Activated CD4-positive, alpha-beta T cell treated with anti-CD3 and anti-CD28 coated beads, Interleukin-2, amount 50 U/mL, for 4 hours (primary cell): ENCODE measurements around the gene CMIP.

Source experiments
- DNase-seq, 2 experiments: peaks; one replicate each; pipeline ENCODE4 v3.0.0-alpha.2; 2020

Gene CMIP

DNA sequence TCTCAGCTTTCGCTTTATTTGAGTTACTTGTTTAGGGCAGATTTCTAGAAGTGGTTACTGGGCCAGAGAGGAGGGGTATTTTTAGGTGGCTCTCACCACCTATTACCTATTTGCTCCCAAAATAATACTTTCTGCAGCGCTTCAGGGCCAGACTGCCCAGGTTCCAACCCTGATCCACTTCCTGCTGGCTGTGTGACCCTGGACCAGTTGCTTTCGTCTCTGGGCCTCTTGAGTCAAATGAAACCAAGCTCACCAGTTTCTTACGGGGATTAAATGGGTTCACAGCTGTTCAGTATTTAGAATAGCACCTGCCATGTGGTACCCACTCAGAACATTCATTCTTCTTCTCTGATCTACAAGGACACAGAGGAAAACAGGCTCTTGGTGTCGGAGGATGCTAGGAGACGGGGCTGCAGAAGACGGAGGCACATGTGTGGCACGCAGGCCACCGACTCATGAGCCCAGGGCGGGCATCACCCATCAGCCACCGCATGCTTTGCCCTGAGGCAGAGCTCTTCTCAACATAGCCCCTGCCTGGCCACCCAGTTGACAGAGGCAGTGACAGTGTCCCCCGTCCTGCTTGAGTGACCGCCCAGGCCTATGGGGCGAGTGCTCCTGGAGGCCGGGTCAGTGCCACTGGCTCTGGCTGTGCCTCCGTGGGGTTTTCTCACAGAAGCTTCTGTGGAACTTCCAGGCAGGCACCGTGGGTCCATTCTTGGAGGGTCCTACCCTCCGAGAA, 185.5 kb downstream of the CMIP start:
- DNase-seq, result no peak

GRCh38 chr16:81630635-81631031, 186.0 kb downstream of the CMIP start:
- DNase-seq, result no peak

- peak; percentile 74 to 77 for DNase-seq
These were observed 188.0 kb downstream of the CMIP start for GRCh38 chr16:81632392-81633146.

DNA sequence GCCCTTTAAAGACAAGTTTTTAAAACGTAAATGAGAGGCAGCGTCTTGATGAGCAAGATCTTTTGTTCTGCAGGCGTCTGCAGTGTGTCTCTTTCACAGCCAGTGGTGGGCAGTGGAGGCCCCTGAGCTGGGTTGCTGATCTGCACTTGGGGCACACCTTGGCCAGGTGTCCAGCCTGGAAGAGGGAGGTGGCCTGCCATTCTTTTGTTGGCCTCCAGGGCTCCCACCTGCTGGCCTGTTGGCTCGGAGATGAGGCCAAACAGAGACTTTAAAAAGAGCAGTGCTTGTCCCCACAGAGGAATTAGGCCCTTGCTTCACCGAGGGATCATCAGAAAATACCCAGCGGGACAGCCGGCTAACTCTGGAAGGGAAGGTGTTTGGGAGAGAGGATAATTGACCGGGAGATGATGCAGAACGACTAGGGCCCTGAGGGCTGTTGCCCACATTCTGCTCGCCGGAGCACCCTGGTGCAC, 188.6 kb downstream of the CMIP start:
- DNase-seq, result no peak

GRCh38 chr16:81633680-81634379, 189.2 kb downstream of the CMIP start:
- DNase-seq, result no peak

- DNase-seq, result no peak
These were observed 189.9 kb downstream of the CMIP start for GRCh38 chr16:81634380-81635062.

GRCh38 chr16:81635063-81635937, 190.7 kb downstream of the CMIP start:
- DNase-seq, result no peak

DNA sequence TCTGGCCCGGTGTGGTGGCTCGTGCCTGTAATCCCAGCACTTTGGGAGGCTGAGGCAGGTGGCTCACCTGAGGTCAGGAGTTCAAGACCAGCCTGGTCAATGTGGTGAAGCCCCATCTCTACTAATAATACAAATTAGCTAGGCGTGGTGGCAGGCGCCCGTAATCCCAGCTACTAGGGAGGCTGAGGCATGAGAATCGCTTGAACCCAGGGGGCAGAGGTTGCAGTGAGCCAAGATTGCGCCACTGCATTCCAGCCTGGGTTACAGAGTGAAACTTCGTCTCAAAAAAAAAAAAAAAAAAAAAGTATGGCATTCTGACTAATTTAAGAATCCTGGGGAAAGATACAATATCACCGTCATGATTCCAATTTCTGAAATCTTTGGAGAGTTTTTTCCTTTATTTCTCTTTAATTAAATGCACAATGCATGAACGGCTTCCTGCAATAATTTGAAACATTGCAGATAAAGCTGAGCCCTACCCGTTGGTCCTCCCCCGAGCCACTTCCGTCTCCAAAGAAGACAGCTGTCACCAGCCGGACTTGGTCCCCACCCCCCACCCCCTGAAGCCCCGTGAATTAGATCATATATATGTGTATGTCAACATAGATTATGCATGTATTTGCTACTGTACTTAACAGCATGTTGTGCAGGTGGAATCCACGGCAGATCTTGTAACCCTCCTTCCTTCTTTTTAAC, 191.8 kb downstream of the CMIP start:
- no peak for DNase-seq

DNA sequence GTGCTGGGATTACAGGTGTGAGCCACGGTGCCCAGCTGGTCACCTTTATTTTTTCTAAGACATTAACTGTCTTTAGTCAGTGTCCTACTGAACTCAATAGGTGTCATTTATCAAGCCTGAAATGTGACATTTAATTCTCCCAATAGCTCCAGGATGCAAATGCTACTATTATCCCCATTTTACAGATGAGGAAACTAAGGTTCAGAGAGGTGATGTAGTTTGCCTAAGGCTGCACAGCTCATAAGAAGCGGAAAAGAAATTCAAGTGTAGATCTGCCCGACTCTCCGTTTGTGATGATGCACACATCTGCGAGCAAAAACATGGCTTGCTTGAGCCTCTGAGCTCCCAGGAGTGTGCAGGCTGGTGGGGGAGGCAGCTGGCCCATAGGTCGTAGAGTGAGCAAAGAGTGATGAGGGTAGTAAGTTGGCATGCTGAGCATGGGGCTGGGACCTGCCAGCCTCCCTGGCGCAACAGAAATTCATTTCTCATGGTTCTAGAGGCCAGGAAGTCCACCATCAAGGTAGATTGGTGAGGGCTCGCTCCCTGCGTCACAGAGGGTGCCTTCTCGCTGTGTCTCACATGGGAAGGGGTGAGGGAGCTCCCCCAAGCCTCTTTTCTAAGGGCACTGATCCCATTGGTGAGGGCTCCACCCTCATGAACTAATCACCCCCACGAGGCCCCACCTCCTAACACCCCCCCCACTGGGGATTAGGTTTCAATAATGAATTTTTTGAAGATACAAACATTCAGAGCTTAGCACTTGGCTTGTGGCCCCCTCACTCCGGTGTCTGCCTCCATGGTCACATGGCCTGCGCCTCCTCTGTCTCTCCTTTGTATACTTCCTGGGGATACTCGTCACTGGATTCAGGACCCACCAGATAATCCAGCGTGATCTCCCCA, 193.0 kb downstream of the CMIP start:
- no peak for DNase-seq

GRCh38 chr16:81638286-81638945, 193.8 kb downstream of the CMIP start:
- DNase-seq, result no peak

GRCh38 chr16:81639348-81639747, 194.7 kb downstream of the CMIP start:
- no peak for DNase-seq

- DNase-seq, result no peak
These were observed 195.5 kb downstream of the CMIP start for GRCh38 chr16:81639931-81640680.

- no peak for DNase-seq
These were observed 196.1 kb downstream of the CMIP start for GRCh38 chr16:81640681-81641070.

- no peak for DNase-seq
These were observed 196.9 kb downstream of the CMIP start for GRCh38 chr16:81641395-81642106.

GRCh38 chr16:81642107-81642436, 197.5 kb downstream of the CMIP start:
- DNase-seq, result no peak

DNA sequence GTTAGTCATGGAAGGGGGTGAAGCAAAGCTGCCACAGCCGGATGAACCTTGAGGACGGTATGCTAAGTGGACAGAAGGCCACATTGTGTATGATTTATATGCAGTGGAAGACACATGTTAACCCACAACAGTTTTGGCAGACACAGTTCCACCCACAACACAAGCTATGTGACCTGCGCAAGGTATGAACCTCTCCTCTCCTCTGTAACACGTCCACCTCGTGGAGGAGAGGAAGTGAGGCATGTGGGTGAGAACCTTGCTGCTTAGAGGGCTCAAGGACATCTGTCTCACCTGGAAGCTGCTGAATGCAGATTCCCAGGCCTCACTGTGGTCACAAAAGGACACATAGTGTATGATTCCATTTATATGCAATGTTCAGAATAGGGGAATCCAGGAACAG, 198.3 kb downstream of the CMIP start:
- DNase-seq, result no peak

- DNase-seq, result no peak
These were observed 200.7 kb downstream of the CMIP start for GRCh38 chr16:81645266-81645694.

GRCh38 chr16:81645925-81646324, 201.3 kb downstream of the CMIP start:
- DNase-seq, result no peak
